ENCODE results near the gene D2HGDH.
"Not testable (repeated sequence)": the region's sequence is repeated elsewhere in the genome, so short reads cannot be mapped to it uniquely, and the experiment has no call there.

D2HGDH gene

DNA sequence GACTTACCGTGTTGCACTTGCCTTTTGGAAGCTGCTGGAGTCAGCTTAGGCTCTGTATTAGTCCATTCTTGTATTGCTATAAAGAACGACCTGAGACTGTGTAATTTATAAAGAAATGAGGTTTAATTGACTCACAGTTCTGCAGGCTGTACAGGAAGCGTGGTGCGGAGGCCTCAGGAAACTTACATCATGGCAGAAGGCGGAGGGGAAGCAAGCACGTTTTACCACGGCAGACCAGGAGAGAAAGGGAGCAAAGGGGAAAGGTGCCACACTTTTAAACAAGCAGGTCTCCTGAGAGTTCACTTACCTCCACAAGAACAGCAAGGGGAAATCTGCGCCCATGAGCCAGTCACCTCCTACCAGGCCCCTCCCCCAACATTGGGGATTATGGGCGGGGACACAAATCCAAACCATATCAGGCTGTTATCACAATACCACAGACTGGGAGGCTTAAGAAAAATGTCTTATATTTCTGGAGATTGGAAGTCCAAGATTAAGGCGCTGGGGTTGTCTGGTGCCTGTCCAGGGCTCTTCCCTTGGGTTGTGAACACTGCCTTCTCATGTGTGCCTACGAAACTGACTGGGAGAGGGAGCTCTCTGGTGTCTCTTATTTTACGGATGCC is 3.6 kb upstream of the D2HGDH start:
- TF ChIP-seq CTCF (IDR thresholded peaks at IDR 0.05; ENCODE audit: low read depth, low read length, missing control alignments), result no peak
- DNase-seq (ENCODE audit: low read depth), result no peak
- in situ Hi-C loops (cut with HindIII; ENCODE audit: low sequenced_read_pairs), result no loop called here
- no peak overlapping the region for H3K4me3 ChIP-seq (ENCODE audit: low read depth, low read length)

DNA sequence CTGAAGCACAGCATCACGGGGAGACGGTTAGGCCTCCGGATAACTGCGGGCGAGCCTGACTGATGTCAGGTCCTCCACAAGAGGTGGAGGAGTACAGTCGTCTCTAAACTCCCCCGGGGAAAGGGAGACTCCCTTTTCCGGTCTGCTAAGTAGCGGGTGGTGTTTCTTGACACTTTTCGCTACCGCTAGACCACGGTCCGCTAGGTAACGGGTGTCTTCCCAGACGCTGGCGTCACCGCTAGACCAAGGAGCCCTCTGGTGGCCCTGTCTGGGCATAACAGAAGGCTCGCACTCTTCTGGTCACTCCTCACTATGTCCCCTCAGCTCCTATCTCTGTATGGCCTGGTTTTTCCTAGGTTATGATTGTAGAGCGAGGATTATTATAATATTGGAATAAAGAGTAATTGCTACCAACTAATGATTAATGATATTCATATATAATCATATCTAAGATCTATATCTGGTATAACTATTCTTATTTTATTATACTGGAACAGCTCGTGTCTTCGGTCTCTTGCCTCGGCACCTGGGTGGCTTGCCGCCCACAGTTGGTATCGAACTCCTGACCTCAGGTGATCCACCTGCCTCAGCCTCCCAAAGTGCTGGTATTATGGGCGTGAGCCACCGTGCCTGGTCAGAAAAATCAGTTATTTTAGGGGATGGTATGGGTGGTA is 1.8 kb upstream of the D2HGDH start:
- H3K4me3 ChIP-seq (ENCODE audit: low read depth, low read length); DNase-seq (ENCODE audit: low read depth); in situ Hi-C loops (cut with HindIII; ENCODE audit: low sequenced_read_pairs): not testable (repeated sequence)

GRCh38 chr2:241733391-241734207 is 831 bp upstream of the D2HGDH start:
- in situ Hi-C loops (cut with HindIII; ENCODE audit: low sequenced_read_pairs), result no loop called here
- DNase-seq (ENCODE audit: low read depth), result no peak
- peak overlapping the region; percentile 77 for H3K4me3 ChIP-seq (ENCODE audit: low read depth, low read length)
- no peak for TF ChIP-seq CTCF (IDR thresholded peaks at IDR 0.05; ENCODE audit: low read depth, low read length, missing control alignments)

DNA sequence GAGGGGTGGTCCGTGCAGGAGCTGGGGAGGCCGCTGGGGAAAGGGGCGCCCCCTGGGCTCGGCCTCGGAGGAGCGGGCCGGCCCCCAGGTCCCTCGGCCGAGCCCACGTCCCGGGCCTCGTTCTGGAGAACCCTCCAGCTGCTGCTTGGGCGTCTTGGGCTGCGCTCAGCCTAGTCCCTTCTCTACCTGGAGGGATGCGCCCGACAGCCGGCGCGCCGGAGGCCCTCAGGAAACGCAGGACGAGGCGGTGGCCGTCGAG is 293 bp upstream of the D2HGDH start:
- H3K4me3 ChIP-seq (ENCODE audit: low read depth, low read length), result peak overlapping the region; percentile 77
- in situ Hi-C loops (cut with HindIII; ENCODE audit: low sequenced_read_pairs), result no loop called here
- peak; percentile 19 for TF ChIP-seq CTCF (IDR thresholded peaks at IDR 0.05; ENCODE audit: low read depth, low read length, missing control alignments)
- DNase-seq (ENCODE audit: low read depth), result no peak

DNA sequence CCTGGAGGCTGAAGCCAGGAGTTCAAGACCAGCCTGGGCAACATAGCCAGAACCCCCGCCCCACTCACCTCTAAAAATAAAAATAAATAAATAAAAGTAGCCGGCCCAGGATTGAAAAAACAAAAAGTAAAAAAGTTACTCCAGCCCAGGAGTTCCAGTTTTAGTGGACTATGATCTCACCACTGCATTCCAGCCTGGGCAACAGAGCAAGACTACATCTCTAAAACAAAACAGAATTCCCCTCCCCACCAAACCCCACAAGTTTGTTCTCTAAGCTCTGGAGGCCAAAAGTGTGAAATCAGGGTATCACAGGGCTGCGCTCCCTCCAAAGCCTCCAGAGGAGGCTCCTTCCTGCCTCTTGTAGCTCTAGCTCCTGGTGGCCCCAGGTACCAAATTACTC is 1.7 kb downstream of the D2HGDH start:
- DNase-seq (ENCODE audit: low read depth), result no peak
- in situ Hi-C loops (cut with HindIII; ENCODE audit: low sequenced_read_pairs), result no loop called here
- no peak for TF ChIP-seq CTCF (IDR thresholded peaks at IDR 0.05; ENCODE audit: low read depth, low read length, missing control alignments)
- H3K4me3 ChIP-seq (ENCODE audit: low read depth, low read length), result no peak overlapping the region

GRCh38 chr2:241738040-241738686 is 3.7 kb downstream of the D2HGDH start:
- DNase-seq (ENCODE audit: low read depth), result no peak
- in situ Hi-C loops (cut with HindIII; ENCODE audit: low sequenced_read_pairs), result no loop called here
- no peak for TF ChIP-seq CTCF (IDR thresholded peaks at IDR 0.05; ENCODE audit: low read depth, low read length, missing control alignments)
- no peak overlapping the region for H3K4me3 ChIP-seq (ENCODE audit: low read depth, low read length)
